ENCODE data around the gene SLC2A9. TPM values are rescaled to one million over a fixed set of nuclear protein-coding genes. Genes with fewer than 3 reads are reported as not detected.

SLC2A9 gene
- total and polyA plus RNA-seq, 2 of the 4 experiments (the other 2 are of a cell fraction) = 0.72 to 2.1 TPM

GRCh38 chr4:10061650-10062415, 40.5 kb upstream of the SLC2A9 start:
- H3K4me1 ChIP-seq (ENCODE audit: control insufficient read depth, insufficient read depth, low read length) = no peaks in the 10 kb centered on the region; the same call in 1 of the 2 replicates
- no peak overlapping the region for H3K4me2 ChIP-seq (ENCODE audit: low read depth, low read length)
- no peak overlapping the region for H3K27ac ChIP-seq (ENCODE audit: insufficient read depth, low read length)
- WGBS, 2 experiments (ENCODE audit: extremely low coverage in 2 of 2, insufficient read length in 1 of 2) = no CpG with 5 or more reads among the region's 3 CpGs
- no peaks in the 10 kb centered on the region for H3K79me1 ChIP-seq (ENCODE audit: low read depth in 1 of 2, low read length in 2 of 2)
- H2AK9ac ChIP-seq (replicated peaks; ENCODE audit: low read depth, low read length, poor library complexity) = no peak overlapping the region
- no peak overlapping the region for H3K9ac ChIP-seq (ENCODE audit: low read depth, low read length)
- H3K9me3 ChIP-seq (ENCODE audit: control insufficient read depth, insufficient read depth, low read length) = no peaks in the 10 kb centered on the region
- no peak overlapping the region for H2BK20ac ChIP-seq (ENCODE audit: low read depth, low read length)
- H3K18ac ChIP-seq (ENCODE audit: low read depth, low read length) = no peak overlapping the region
- H4K20me1 ChIP-seq (ENCODE audit: insufficient read depth, low read length) = no peaks in the 10 kb centered on the region
- no peak overlapping the region for H2BK15ac ChIP-seq (ENCODE audit: low read depth, low read length)
- TF ChIP-seq MXI1 (IDR thresholded peaks at IDR 0.05; ENCODE audit: borderline replicate concordance, low read depth, low read length) = no peak
- peak; percentile 64 for TF ChIP-seq CEBPB (IDR thresholded peaks at IDR 0.05; ENCODE audit: low read depth, low read length)
- H2AK5ac ChIP-seq (ENCODE audit: low read depth, low read length) = no peak overlapping the region
- no peak overlapping the region for H2AFZ ChIP-seq (replicated peaks; ENCODE audit: low read length, poor library complexity)
- no peak overlapping the region for H2BK120ac ChIP-seq (ENCODE audit: low read depth, low read length)
- ChIA-PET CTCF (no interaction called here), POLR2A (ENCODE audit: unreplicated experiment) (no interaction called here)
- H4K91ac ChIP-seq (ENCODE audit: insufficient read depth, low read depth, low read length) = no peak overlapping the region
- no peak overlapping the region for H3K4ac ChIP-seq (ENCODE audit: low read depth, low read length)
- in situ Hi-C loops (cut with MboI; ENCODE audit: low sequenced_read_pairs) (no loop called here), dilution Hi-C loops (cut with HindIII; ENCODE audit: low sequenced_read_pairs, unreplicated experiment) (no loop called here), intact Hi-C loops (cut with micrococcal nuclease) (no loop called here)
- no TSS peak for BruUV-seq (replicated peaks)
- H3K14ac ChIP-seq (replicated peaks; ENCODE audit: low read depth, low read length) = no peak overlapping the region; the same call in 1 of the 2 replicates
- no peak overlapping the region for H3K4me3 ChIP-seq (ENCODE audit: insufficient read depth, low read depth, low read length)
- H2BK5ac ChIP-seq (ENCODE audit: low read depth, low read length, poor library complexity, severe bottlenecking) = no peak overlapping the region
- DNase-seq (peak; percentile 20), ATAC-seq (ENCODE audit: low read depth) (no peak)
- no peak overlapping the region for H3K23ac ChIP-seq (ENCODE audit: low read depth, low read length)
- no peak overlapping the region for H4K5ac ChIP-seq (ENCODE audit: low read depth, low read length)
- H4K8ac ChIP-seq (ENCODE audit: low read depth in 2 of 2, low read length in 2 of 2) = no peak overlapping the region
- H3K27me3 ChIP-seq (ENCODE audit: control insufficient read depth, insufficient read depth, low read length) = no peaks in the 10 kb centered on the region
- no peak overlapping the region for H3K56ac ChIP-seq (ENCODE audit: extremely low read depth, insufficient read depth, low read length)
- H3K36me3 ChIP-seq (ENCODE audit: control insufficient read depth, insufficient read depth, low read length) = peaks cover 8% of the 10 kb centered on the region
- no peaks in the 10 kb centered on the region for H3K9me1 ChIP-seq (ENCODE audit: insufficient read depth, low read length)
